NCI-H1694 (cell line): ENCODE results near the gene TMEM212.

Source experiments
- DNase-seq: peaks from one replicate; lab custom pipeline; 2025; lab: John Stamatoyannopoulos, UW

Gene TMEM212

GRCh38 chr3:171860830-171861535, 17.8 kb downstream of the TMEM212 start:
- no peak for DNase-seq

GRCh38 chr3:171862392-171862791, 19.2 kb downstream of the TMEM212 start:
- DNase-seq, result no peak

- no peak for DNase-seq
These were observed 19.9 kb downstream of the TMEM212 start for GRCh38 chr3:171862993-171863521.

GRCh38 chr3:171863920-171864319, 20.8 kb downstream of the TMEM212 start:
- no peak for DNase-seq

- no peak for DNase-seq
These were observed 22.2 kb downstream of the TMEM212 start for GRCh38 chr3:171865191-171865865.

- DNase-seq, result no peak
These were observed 24.8 kb downstream of the TMEM212 start for GRCh38 chr3:171867981-171868380.

GRCh38 chr3:171871392-171872274, 28.5 kb downstream of the TMEM212 start:
- DNase-seq, result no peak

GRCh38 chr3:171873580-171873979, 30.4 kb downstream of the TMEM212 start:
- no peak for DNase-seq

GRCh38 chr3:171874251-171874681, 31.1 kb downstream of the TMEM212 start:
- DNase-seq, result no peak

- DNase-seq, result no peak
These were observed 31.7 kb downstream of the TMEM212 start for GRCh38 chr3:171874879-171875278.

- no peak for DNase-seq
These were observed 32.8 kb downstream of the TMEM212 start for GRCh38 chr3:171875923-171876412.

- DNase-seq, result no peak
These were observed 33.6 kb downstream of the TMEM212 start for GRCh38 chr3:171876680-171877147.

- DNase-seq, result no peak
These were observed 35.5 kb downstream of the TMEM212 start for GRCh38 chr3:171878461-171879225.

GRCh38 chr3:171879472-171879871, 36.3 kb downstream of the TMEM212 start:
- no peak for DNase-seq

- DNase-seq, result no peak
These were observed 37.1 kb downstream of the TMEM212 start for GRCh38 chr3:171880101-171880870.

GRCh38 chr3:171881251-171881650, 38.1 kb downstream of the TMEM212 start:
- no peak for DNase-seq

GRCh38 chr3:171883257-171883892, 40.2 kb downstream of the TMEM212 start:
- DNase-seq, result no peak

GRCh38 chr3:171883893-171884279, 40.7 kb downstream of the TMEM212 start:
- DNase-seq, result no peak

GRCh38 chr3:171888466-171888865, 45.3 kb downstream of the TMEM212 start:
- no peak for DNase-seq

GRCh38 chr3:171890398-171890797, 47.2 kb downstream of the TMEM212 start:
- no peak for DNase-seq
